Stimulated activated CD4-positive, alpha-beta T cell treated with anti-CD3 and anti-CD28 coated beads, Interleukin-15, amount 100 ng/mL, for 48 hours (primary cell): Measurements from ENCODE around the gene VAMP2.

Experiments used
- DNase-seq, 2 donors: peaks; one replicate each; pipeline ENCODE4 v3.0.0-alpha.2; 2020; ENCODE audit warnings: low read depth in 2 of 2

Gene VAMP2

GRCh38 chr17:8122924-8123694 is 39.6 kb downstream of the VAMP2 start:
- no peak for DNase-seq

DNA sequence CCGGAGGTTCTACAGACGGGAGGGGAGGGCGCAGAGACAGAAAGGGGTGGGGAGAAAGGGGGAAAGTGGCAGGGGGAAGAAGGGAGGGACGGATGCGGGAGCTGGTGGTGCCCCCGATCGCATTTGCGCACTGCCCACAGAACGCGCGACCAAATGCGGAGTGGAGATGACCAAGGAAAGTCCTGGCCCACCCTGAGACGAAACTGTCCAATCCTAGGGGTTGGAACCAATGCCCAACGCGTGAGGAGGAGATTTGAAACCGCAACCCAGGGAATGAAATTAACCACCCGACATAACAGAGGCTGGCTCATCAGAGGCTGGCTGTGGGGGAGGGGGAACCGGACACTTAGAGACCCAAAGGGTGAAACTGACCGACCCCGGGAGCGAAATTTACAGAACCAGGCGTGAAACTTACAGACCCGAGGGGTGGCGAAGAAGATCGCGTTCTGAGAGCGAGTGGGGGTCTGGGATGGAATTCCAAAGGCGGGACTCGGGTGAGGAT is 40.3 kb downstream of the VAMP2 start:
- DNase-seq = no peak

DNA sequence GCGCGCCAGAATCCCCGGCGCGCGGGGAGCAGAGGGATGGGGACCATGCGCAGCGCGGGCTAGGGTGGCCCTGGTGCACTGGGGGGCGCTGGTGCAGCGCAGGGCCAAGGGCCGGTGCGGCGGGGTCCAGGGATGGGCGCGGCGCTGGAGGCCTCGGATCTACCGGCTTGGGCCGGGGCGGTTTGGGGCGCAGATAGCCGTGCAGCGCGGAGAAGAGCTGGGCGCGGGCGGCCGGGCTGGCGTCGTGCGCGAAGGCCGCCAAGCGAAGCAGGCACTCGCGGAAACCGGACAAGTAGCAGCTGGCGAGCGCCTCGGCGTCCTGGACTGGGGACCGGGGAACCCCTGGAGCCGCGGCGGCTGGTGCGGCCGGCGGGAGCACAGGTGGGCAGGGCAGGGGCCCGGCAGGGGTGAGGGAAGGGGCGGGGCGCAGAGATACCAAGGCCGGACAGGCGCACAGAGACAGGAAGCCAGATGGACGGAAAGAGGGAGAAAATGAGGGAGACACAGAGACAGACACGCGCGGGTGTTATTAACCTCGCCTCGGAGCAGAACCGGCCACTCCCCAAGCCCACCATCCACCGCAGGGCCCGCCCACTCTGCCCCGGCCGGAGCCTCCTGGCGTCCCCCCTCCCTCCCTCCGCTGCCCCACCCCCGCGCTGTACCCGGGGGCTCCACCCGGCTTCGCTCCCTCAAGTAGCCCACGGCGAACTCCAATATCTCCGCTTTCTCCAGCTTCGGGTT is 40.9 kb downstream of the VAMP2 start:
- DNase-seq = peak in 1 of 2 donors; percentile 60

- no peak for DNase-seq
These were observed 41.4 kb downstream of the VAMP2 start for GRCh38 chr17:8121407-8121680.

DNA sequence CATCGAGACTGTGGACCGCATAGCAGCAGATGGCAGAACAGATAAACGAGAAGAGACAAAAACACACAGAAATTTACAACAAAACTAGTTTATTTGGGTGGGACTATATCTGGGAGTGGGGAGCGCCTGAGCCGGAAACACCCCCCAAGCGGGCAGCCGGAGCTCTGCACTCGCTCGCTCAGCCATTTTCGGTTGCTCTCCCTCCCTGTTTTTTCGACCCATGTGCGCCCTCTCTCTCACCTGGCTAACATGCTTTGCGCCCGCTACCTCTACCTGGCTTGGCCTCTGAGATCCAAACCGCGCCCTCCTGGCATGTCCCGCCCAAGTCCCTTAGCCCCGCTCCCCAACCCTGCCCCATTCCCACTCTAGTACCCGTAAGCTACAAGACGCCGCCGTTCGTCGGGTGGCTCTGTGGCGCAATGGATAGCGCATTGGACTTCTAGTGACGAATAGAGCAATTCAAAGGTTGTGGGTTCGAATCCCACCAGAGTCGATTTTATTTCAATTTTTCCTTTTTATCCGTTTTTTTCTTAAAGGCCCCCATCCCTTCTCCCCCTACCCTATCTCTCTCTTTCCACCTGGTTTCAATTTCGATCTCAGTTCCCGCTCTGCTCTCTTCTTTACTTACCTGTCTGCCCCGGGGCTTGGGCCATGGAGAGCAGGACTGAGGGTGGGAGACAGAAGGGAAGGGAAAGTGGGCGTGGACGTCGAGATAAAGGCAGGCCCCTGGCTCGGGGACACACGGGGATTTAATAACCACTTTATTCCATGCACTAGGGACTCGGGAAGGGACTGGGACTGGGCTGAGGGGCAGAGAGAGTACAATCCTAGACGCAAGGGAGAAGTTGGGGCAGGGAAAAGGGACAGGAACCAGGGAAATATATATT is 42.0 kb downstream of the VAMP2 start:
- DNase-seq = peak; percentile 68 to 74

DNA sequence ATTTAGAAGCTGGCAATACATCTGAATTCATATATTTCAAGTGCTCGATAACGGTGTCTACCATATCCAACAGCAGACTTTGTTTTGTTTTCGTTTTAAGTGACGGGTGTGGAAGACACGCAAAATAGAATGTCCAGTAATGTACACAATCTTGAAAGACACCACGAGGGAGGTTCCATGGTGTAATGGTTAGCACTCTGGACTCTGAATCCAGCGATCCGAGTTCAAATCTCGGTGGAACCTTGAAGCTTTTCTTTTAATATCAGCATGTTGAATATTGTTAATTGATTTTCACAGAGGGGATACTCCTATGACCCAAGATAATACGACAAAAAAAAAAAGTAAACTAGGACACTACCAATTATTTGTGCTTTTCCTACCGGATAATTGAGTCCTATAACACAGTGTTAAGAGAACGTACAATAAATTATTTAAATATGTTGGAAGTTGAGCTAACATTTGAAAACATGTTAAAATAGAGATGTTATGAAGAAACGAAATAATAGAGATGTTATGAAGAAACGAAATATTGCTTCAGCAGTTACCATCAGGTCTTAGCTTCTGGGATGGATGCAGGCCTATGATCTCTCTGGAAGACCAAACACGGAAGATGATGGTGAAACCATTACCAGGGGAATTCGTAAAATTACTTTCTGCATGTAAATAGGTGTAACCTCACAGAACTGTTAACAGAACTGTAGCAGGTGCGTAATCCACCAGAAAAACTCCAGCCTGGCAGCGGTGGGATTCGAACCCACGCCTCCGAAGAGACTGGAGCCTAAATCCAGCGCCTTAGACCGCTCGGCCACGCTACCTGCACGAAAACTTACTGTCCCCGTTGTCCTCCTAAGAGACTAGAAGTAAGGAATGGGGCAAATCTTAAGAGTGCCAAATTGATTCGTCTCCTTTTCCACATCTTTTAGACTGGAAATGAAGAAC is 42.9 kb downstream of the VAMP2 start:
- peak; percentile 84 to 90 for DNase-seq

DNA sequence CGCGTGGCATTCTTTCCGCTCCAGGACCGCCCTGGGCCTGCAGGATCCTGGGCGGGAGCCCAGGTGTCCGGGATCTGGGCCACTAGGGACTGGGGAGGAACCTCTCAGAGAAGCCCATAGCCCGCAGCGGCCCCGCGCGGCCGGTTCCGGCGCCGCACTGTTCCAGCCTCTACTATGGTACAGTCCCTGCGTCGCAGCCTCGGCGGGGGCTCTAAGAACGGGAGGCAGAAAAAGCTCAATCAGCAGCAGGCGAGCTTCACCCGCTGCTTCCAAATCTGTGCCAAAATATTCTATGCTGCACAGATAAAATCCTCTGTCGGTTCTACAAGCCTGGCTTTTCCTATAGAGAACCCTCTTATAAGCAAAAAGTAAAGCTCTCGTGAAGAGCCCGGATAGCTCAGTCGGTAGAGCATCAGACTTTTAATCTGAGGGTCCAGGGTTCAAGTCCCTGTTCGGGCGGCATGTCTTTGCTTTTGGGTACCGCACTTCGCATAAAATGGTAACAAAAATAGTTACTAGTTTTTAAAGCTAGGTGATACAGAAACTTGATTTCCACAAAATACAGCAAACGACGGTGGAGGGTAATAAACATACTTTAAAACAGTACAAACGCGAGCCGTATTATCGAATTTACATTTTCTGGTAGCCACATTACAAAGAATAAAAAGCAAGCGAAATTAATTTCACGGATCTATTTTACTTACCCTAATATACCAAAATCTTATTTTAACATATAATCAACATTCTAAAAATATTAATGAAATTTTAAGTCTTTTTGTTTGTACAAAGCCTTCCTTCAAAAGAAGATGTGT is 43.8 kb downstream of the VAMP2 start:
- DNase-seq = peak; percentile 78 to 85

DNA sequence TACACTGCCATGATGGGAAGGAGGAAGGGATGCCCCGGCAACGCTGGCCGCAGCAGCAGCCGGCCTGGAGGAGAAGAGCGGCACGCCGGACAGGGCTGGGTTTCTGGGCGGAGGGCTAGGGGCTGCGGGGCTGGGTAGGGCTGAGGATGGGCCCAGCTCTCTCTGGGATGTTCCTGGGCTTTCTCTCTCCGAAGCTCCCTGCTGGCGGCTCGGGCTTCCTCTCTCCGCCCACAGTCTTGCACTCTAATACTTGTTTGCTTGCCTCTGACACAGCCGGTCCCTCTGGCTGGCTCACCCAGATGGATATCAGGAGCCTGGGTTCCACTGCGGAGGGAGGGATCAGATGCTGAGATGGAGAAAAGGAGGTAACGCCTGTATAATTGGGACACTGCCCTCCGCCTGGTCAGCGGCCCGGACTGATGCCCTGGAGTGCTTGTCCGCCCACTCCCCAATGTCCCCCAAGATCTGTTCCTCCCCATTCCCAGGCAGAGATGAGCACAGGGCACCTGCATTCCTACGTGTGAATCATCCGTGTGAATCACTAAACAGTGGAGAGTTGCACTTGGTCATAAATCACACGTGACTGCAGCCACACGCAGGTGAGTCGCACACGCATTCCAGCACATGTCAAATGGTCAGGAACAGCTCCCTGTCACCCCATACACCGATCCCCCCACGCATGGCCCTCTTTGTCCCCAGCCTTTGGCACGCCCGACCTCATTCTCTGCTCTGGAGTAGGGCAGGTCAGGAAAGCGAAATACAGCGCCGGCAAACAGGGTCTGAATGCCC is 44.6 kb downstream of the VAMP2 start, which contains the start of gene ALOXE3:
ALOXE3 (minus strand) TSS at position 535 of the 789 bp plus-strand sequence; CDS start at position 11, 524 bp downstream.
- DNase-seq = no peak

DNA sequence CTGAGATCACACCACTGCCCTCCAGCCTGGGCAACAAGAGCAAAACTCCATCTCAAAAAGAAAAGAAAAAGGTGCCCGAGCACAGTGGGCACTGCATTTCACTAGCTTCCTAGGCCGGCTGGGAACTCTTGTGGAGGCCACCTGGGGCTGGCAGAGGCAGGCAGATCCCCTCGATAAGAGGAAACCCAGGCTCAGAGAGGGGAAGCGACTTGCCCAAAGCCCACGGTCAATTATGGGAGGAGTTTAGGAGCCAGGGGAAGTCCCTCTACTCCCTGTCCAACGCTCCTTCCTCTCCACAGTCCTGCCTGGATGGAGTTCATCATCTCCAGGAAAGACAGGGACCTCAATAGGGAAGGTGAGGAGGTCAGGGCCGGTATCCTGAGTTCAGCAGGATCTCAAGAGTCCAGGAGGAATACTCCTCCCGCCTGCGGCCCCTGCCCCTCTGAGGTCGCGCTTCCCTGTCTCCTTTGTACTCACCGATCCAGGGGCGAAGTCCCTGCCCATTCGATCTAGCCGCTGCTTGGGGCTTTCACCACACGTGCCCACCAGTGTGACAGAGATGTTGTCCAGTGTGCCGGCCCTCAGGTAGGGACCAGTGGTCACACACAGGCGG is 45.3 kb downstream of the VAMP2 start:
- no peak for DNase-seq

- no peak for DNase-seq
These were observed 46.0 kb downstream of the VAMP2 start for GRCh38 chr17:8116776-8117175.

- DNase-seq = no peak
These were observed 51.8 kb downstream of the VAMP2 start for GRCh38 chr17:8110907-8111306.

GRCh38 chr17:8110456-8110804 is 52.3 kb downstream of the VAMP2 start:
- DNase-seq = no peak

- peak in 1 of 2 donors; percentile 80 for DNase-seq
These were observed 52.9 kb downstream of the VAMP2 start for GRCh38 chr17:8109661-8110455.
